Lung (tissue), 13 donors: ENCODE measurements around the gene EVA1C. TPM values are rescaled to one million over a fixed set of nuclear protein-coding genes. Genes with fewer than 3 reads are reported as not detected.

Experiments
- ATAC-seq: fragments of 200-7000 bp; cut with Tn5 transposase; one replicate; pipeline ENCODE4 v1.9.1; 2020; ENCODE audit warnings: moderate number of reproducible peaks; ENCODE audit not compliant: insufficient read depth, low FRiP score
- DNase-seq, 3 donors: peaks; one replicate each; pipeline ENCODE4 v3.0.0-alpha.2; 2013 to 2017
- H3K27ac ChIP-seq, 2 donors: one replicate each; pipeline ENCODE4 v1.5.1; 2013; ENCODE audit warnings: mild to moderate bottlenecking in 2 of 2, moderate library complexity in 2 of 2, control low read depth in 1 of 2, inconsistent platforms in 1 of 2, low read depth in 1 of 2, low read length in 1 of 2
- H3K27me3 ChIP-seq, 3 donors: one replicate each; pipeline ENCODE4 v1.5.1; 2013; ENCODE audit warnings: low read length in 2 of 3; ENCODE audit not compliant: control insufficient read depth in 3 of 3, insufficient read depth in 3 of 3
- H3K36me3 ChIP-seq, 4 donors: one replicate each; pipeline ENCODE4 v1.5.1; 2013; ENCODE audit warnings: low read length in 4 of 4, mild to moderate bottlenecking in 1 of 4, moderate library complexity in 1 of 4; ENCODE audit not compliant: control insufficient read depth in 4 of 4, insufficient read depth in 4 of 4
- H3K4me1 ChIP-seq, 5 donors: one replicate each; pipeline ENCODE4 v1.5.1; 2013; ENCODE audit warnings: low read length in 5 of 5, mild to moderate bottlenecking in 2 of 5, moderate library complexity in 1 of 5; ENCODE audit not compliant: control insufficient read depth in 5 of 5, insufficient read depth in 5 of 5
- H3K4me3 ChIP-seq: one replicate; pipeline ENCODE4 v1.5.1; 2013; ENCODE audit warnings: mild to moderate bottlenecking, control low read depth, moderate library complexity
- H3K9ac ChIP-seq, 2 donors: one replicate each; pipeline ENCODE4 v1.5.1; 2013; ENCODE audit warnings: low read length in 2 of 2, control low read depth in 1 of 2; ENCODE audit not compliant: insufficient read depth in 1 of 2
- H3K9me3 ChIP-seq, 4 donors: one replicate each; pipeline ENCODE4 v1.5.1; 2013; ENCODE audit warnings: low read length in 3 of 4, mild to moderate bottlenecking in 1 of 4, moderate library complexity in 1 of 4; ENCODE audit not compliant: control insufficient read depth in 4 of 4, insufficient read depth in 3 of 4
- WGBS, 2 donors: extraction: QIAGEN DNeasy Blood & Tissue Kit; methylation state at CpG; one replicate each; pipeline ENCODE4 v1.1.7; 2013; 5-methylcytosine and 5-hydroxymethylcytosine counted together
- polyA plus RNA-seq, 2 donors: library from polyadenylated mRNA; stranded (reverse); fragments of 200-250 nt; gene quantifications; one replicate each; pipeline ENCODE4 v1.2.1, GENCODE V29; 2013
- small RNA-seq: library from RNA; depleted of rRNA; stranded (forward); fragments of <200 nt; gene quantifications from one replicate; pipeline ENCODE3, GENCODE V24; 2014; ENCODE audit warnings: low replicate concordance
- total RNA-seq, 2 donors: library from RNA; depleted of rRNA in 1 of 2; stranded (reverse); fragments of >200 nt in 1 of 2; gene quantifications; one replicate each; pipeline ENCODE4 v1.2.1, GENCODE V29; 2014 to 2021
- TF ChIP-seq, protein P1 (sequence below): IDR thresholded peaks from 2 replicates; pipeline ENCODE4 v1.5.1; 2012; ENCODE audit warnings: mild to moderate bottlenecking; ENCODE audit errors: control extremely low read depth, extremely low read depth
- donor health status: control.
- donor health status: control.
- donor health status: Bipolar disorder and iron deficiency.
- donor health status: healthy.
- donor health status: DM: yes; HTN: yes; CAD: no.

The EVA1C gene
- total and polyA plus RNA-seq, 4 donors = 13.9 to 59.0 (median 48.6) TPM

DNA sequence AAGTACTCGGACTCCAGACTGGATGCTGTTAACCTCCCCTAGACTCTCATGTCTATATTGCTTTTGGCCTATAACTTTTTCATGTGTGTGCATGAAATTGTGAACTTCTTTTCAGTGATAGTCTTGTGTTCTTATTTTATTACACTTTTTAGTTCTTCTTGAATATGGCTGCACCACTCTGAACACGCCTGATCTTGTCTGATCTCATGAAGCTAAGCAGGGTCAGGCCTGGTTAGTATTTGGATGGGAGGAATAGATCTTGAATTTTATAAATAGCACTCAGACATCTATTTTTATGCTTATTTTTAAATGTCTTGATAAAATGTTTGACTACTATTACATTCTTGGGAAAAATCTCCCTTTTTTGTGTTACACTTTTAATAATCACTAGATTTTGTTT lies 150.4 kb downstream of the EVA1C start:
- WGBS, 2 donors = 92 to 97% methylated on average over 2 of the region's 2 CpGs
- H3K27ac ChIP-seq = no peak overlapping the region
- peaks cover 0 to 2% (median 0%) of the 10 kb centered on the region in 4 donors for H3K36me3 ChIP-seq
- no peaks in the 10 kb centered on the region for H3K4me1 ChIP-seq
- H3K9me3 ChIP-seq = no peaks in the 10 kb centered on the region
- no peaks in the 10 kb centered on the region for H3K27me3 ChIP-seq
- ATAC-seq (no peak), DNase-seq (no peak)
- TF ChIP-seq, protein P1, sequence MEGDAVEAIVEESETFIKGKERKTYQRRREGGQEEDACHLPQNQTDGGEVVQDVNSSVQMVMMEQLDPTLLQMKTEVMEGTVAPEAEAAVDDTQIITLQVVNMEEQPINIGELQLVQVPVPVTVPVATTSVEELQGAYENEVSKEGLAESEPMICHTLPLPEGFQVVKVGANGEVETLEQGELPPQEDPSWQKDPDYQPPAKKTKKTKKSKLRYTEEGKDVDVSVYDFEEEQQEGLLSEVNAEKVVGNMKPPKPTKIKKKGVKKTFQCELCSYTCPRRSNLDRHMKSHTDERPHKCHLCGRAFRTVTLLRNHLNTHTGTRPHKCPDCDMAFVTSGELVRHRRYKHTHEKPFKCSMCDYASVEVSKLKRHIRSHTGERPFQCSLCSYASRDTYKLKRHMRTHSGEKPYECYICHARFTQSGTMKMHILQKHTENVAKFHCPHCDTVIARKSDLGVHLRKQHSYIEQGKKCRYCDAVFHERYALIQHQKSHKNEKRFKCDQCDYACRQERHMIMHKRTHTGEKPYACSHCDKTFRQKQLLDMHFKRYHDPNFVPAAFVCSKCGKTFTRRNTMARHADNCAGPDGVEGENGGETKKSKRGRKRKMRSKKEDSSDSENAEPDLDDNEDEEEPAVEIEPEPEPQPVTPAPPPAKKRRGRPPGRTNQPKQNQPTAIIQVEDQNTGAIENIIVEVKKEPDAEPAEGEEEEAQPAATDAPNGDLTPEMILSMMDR = no peak
- no peak overlapping the region for H3K4me3 ChIP-seq
- H3K9ac ChIP-seq = no peak overlapping the region

Small RNA genes lying within 50 kb of the gene (small RNA-seq; reads per million reads assigned to genes)
- not detected for gene RF00438
- not detected for gene RNA5SP490
- 21.6 reads per million, percentile 97 among the genes with 10 or more reads in this experiment for gene SNORA80A

Other genes starting within 250 kb of the EVA1C start
- 1 to 10 TPM; 6.9 to 8.5 TPM for gene MIS18A, start 133.7 kb upstream of the EVA1C start, total RNA-seq
- gene MIS18A, start 133.7 kb upstream of the EVA1C start, polyA plus RNA-seq = 1 to 10 TPM; 5.0 to 5.2 TPM
- gene MRAP, start 113.9 kb upstream of the EVA1C start, total RNA-seq = 1 to 10 TPM in 1 of 2 donors, not detected in 1; 3.8 TPM
- gene MRAP, start 113.9 kb upstream of the EVA1C start, polyA plus RNA-seq = under 1 TPM; 0.18 to 0.24 TPM
- gene URB1, start 19.7 kb upstream of the EVA1C start, total RNA-seq = 10 to 100 TPM; 16.2 to 17.6 TPM
- gene URB1, start 19.7 kb upstream of the EVA1C start, polyA plus RNA-seq = 1 to 10 TPM; 3.7 to 6.6 TPM
- under 1 TPM; 0.43 to 0.71 TPM for gene TCP10L, start 172.8 kb downstream of the EVA1C start, total RNA-seq
- gene TCP10L, start 172.8 kb downstream of the EVA1C start, polyA plus RNA-seq = under 1 TPM; 0.25 to 0.65 TPM
- gene CFAP298, start 199.7 kb downstream of the EVA1C start, total RNA-seq = 10 to 100 TPM; 27.6 to 49.5 TPM
- 10 to 100 TPM; 51.4 to 61.2 TPM for gene CFAP298, start 199.7 kb downstream of the EVA1C start, polyA plus RNA-seq